Nephron progenitor cell (in vitro differentiated cells): ENCODE results near the gene HUS1.

Experiments
- DNase-seq: peaks from one replicate; pipeline ENCODE4 v3.0.0; 2021
- H3K27ac Mint-ChIP-seq: 2 replicates; pipeline ENCODE4 v1.8.0; 2021; ENCODE audit warnings: mild to moderate bottlenecking, moderate library complexity, mixed read lengths
- H3K27me3 Mint-ChIP-seq: 2 replicates; pipeline ENCODE4 v1.8.0; 2021; ENCODE audit warnings: mild to moderate bottlenecking, low read depth, mixed read lengths; ENCODE audit not compliant: poor library complexity
- H3K36me3 Mint-ChIP-seq: 2 replicates; pipeline ENCODE4 v1.8.0; 2021; ENCODE audit warnings: low read depth, mixed read lengths
- H3K4me1 Mint-ChIP-seq: 2 replicates; pipeline ENCODE4 v1.8.0; 2021; ENCODE audit warnings: mixed read lengths
- H3K4me3 Mint-ChIP-seq: 2 replicates; pipeline ENCODE4 v1.8.0; 2021; ENCODE audit warnings: mild to moderate bottlenecking, moderate library complexity, mixed read lengths
- H3K9me3 Mint-ChIP-seq: 2 replicates; pipeline ENCODE4 v1.8.0; 2021; ENCODE audit warnings: mild to moderate bottlenecking, moderate library complexity, mixed read lengths
- TF ChIP-seq, protein P1 (sequence below): fragments of 200-600 bp; sonication (generic); IDR thresholded peaks from 2 replicates; pipeline ENCODE4 v1.5.0; 2021; ENCODE audit warnings: antibody characterized with exemption

The HUS1 gene

DNA sequence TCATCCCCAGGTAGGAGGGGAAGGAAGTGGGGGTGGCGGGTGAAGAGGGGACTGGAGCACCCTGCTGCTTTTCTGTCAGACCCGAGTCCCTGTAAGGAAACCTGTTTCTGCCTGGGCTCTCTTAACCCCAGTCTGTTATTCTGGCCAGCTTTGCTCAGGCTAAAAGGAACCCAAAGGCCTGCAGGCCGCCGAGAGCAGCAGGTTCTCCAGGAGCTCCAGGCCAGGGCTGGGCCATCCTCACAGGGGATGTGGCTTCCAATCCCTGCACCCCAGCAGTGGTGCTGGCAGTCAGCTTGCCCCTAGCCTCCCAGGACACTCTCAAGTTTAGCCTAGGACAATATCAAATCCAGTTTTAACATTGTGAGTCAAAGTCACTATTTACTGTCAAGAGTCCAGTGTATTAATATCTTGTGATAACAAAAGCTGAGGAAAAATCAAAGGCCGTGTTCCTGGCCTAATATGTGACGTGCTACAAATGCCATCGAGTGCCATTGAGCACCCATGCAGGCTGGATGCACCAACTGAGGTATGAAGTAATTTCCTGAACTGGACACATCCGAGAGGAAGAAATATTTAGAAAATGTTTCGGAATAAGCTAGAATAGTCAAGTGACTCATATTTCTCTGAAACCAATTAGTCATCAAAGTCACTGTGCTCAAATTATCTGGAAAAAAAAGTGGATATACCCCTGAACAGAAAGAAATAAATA lies 38.1 kb downstream of the HUS1 start:
- H3K36me3 Mint-ChIP-seq, result no peaks in the 10 kb centered on the region
- no peak for DNase-seq
- no peaks in the 10 kb centered on the region for H3K9me3 Mint-ChIP-seq
- no peak overlapping the region for H3K27ac Mint-ChIP-seq
- H3K4me1 Mint-ChIP-seq, result peaks cover 77% of the 10 kb centered on the region
- TF ChIP-seq, protein P1, sequence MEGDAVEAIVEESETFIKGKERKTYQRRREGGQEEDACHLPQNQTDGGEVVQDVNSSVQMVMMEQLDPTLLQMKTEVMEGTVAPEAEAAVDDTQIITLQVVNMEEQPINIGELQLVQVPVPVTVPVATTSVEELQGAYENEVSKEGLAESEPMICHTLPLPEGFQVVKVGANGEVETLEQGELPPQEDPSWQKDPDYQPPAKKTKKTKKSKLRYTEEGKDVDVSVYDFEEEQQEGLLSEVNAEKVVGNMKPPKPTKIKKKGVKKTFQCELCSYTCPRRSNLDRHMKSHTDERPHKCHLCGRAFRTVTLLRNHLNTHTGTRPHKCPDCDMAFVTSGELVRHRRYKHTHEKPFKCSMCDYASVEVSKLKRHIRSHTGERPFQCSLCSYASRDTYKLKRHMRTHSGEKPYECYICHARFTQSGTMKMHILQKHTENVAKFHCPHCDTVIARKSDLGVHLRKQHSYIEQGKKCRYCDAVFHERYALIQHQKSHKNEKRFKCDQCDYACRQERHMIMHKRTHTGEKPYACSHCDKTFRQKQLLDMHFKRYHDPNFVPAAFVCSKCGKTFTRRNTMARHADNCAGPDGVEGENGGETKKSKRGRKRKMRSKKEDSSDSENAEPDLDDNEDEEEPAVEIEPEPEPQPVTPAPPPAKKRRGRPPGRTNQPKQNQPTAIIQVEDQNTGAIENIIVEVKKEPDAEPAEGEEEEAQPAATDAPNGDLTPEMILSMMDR, result no peak
- H3K4me3 Mint-ChIP-seq, result no peak overlapping the region
- H3K27me3 Mint-ChIP-seq, result peaks cover 10% of the 10 kb centered on the region

DNA sequence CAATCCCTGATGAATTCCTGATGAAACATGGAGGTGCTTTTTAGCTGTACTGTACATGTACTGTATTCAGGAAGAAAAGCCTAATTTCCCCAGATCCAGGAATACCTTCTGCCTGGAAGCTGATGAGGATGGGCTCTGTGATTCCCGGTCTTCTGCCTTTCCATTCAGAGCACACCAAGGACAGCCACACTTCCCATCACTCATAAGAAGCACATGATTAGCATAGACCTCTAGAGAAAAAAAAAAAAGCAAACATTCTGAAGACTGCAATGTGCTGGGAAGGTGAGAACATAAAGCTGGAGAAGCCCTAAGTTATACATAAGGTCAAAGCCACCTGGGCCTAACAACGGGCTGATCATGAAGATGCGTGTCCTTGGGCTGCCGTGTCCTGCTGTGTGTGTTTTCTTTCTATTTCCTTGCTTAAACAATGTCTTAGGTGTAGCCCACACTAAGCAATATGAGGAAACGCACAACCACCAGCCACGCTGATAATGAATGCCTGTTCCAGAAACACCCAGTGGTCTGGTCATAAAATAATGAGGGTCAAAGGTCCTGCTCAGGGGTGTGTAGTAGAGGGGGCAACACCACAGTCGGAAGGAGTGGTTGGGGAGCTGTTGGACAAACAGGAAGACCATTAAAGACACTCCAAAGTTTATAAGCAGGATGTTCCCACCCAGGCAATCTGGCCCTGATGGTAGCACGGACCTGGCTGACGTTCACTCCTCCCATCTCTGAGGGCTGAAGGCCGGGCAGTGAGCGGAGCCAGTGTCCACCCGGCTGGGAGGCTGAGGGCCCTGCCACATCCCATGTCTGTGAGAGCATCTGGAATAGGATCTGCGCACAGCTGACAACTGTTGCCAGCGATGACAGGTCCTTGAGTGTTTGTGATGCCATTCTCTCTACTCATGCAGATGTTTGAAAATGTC lies 39.1 kb downstream of the HUS1 start:
- H3K36me3 Mint-ChIP-seq, result no peaks in the 10 kb centered on the region
- peak overlapping the region; percentile 52 for H3K27ac Mint-ChIP-seq
- TF ChIP-seq, protein P1, result no peak
- H3K9me3 Mint-ChIP-seq, result no peaks in the 10 kb centered on the region
- peaks cover 10% of the 10 kb centered on the region for H3K27me3 Mint-ChIP-seq
- H3K4me3 Mint-ChIP-seq, result no peak overlapping the region
- no peak for DNase-seq
- peaks cover 76% of the 10 kb centered on the region for H3K4me1 Mint-ChIP-seq

DNA sequence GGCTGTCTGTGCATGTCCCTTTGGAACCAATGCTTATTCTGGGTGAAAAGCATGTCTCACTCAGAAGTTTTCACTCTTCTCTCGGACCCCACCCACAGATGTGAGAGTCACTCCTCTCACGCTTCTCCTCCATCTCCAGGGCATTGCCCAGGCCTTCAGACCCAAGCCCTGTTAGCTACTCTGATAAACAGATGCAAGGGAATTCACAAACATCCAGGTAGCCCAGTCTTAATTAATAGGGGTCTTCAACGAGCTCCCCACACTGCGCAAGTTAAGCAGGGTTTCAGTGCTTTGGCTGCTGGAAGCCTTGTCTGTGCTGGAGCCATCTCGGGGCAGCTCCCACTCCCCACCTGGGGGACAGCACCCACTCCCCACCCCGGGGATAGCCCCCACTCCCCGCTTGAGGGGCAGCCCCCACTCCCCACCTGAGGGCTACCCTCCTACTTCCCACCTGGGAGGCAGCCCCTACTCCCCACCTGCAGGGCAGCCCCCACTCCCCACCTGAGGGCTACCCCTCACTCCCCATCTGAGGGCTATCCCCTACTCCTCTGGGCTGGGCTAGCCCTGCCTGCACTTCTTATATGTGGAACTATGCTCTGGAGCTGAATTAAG lies 39.9 kb downstream of the HUS1 start:
- TF ChIP-seq, protein P1, result no peak
- peaks cover 10% of the 10 kb centered on the region for H3K27me3 Mint-ChIP-seq
- no peaks in the 10 kb centered on the region for H3K36me3 Mint-ChIP-seq
- H3K27ac Mint-ChIP-seq, result no peak overlapping the region
- H3K9me3 Mint-ChIP-seq, result no peaks in the 10 kb centered on the region
- H3K4me1 Mint-ChIP-seq, result peaks cover 80% of the 10 kb centered on the region
- DNase-seq, result no peak
- H3K4me3 Mint-ChIP-seq, result no peak overlapping the region

DNA sequence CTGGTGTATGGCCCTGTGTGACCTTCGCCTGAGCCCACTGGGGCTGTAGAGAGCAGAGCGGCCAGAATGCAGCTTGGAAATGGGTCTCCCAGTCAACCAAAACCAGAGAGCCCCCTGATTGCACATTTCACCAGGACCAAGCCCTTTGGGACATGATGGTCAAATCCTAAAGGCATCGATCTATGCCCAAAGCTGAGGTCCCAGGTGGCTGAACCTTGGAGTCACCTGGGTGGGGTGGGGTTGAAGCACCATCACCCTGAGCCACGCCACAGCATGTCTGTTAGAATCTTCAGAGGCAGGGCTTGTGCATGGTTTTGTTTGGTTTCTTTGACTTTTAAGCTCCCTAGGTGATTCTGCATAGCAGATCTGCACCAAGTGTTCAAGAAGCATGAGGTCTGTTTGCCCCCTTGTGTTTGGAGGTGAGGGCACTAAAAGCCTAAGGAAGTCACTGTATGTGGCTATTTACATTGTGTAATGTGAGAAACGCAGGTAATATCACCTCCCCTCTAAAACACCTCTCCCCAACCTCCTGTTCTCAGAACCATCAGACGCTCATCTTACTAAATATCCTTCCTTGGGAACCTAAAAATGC lies 40.7 kb downstream of the HUS1 start:
- no peak overlapping the region for H3K27ac Mint-ChIP-seq
- no peaks in the 10 kb centered on the region for H3K9me3 Mint-ChIP-seq
- H3K4me3 Mint-ChIP-seq, result no peak overlapping the region
- peaks cover 82% of the 10 kb centered on the region for H3K4me1 Mint-ChIP-seq
- TF ChIP-seq, protein P1, result no peak
- no peak for DNase-seq
- H3K36me3 Mint-ChIP-seq, result no peaks in the 10 kb centered on the region
- H3K27me3 Mint-ChIP-seq, result peaks cover 3% of the 10 kb centered on the region

DNA sequence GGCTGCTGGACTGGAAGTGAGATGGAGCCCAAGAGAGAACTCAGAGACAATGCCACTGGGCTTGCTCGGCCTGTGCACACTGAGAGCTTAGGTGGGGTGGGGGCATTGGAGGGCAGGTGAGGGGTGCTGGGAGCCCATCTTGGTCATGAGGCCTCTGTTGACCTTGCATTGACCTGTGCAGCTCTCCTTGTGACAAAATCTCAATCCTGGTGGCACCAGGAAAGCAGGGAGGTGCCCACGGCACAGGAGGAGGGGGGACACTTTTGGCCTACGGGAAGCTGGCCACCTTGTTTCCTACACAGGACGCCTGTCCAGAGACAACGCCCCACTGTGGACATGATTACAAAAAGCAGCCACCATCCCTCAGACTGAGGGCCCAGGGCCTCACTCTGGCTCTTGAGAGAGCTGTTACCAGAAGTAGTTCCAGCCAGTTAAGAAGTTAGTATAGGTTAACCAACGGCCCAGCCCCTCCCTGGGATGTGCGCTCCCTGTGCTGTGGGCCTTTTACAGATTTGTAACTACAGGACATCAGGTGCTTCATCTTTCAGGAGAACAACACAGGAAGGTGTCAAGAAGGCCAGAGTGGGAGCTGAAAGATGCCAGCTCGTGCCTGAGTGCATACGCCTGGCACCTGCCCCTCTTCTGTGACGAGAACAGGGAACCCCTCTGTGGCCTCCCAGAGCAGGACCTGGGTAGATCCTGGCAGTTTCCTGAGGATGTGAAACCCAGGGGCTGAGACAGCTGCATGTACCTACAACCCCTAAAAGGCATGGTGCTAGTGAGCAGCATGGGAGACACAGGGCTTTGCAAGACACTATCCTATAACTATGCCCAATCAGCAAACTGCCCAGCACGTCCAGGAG lies 41.5 kb downstream of the HUS1 start:
- no peak for DNase-seq
- Mint-ChIP-seq H3K4me1 (peaks cover 82% of the 10 kb centered on the region), H3K9me3 (no peaks in the 10 kb centered on the region), H3K36me3 (no peaks in the 10 kb centered on the region), H3K4me3 (no peak overlapping the region), H3K27me3 (no peaks in the 10 kb centered on the region), H3K27ac (no peak overlapping the region)
- TF ChIP-seq, protein P1, result no peak
